ENCODE results near the gene PKNOX1. TPM values are rescaled to one million over a fixed set of nuclear protein-coding genes. Genes with fewer than 3 reads are reported as not detected.
"Not testable (repeated sequence)": the region's sequence is repeated elsewhere in the genome, so short reads cannot be mapped to it uniquely, and the experiment has no call there.

The PKNOX1 gene
- total RNA-seq, 1 donor from 2014 or later, result 17.5 TPM

- DNase-seq, result no peak
- no peak for TF ChIP-seq CTCF (IDR thresholded peaks at IDR 0.05)
- peaks cover 4% of the 10 kb centered on the region for H3K4me1 ChIP-seq
Observed at GRCh38 chr21:42986125-42986783, 11.9 kb downstream of the PKNOX1 start.

GRCh38 chr21:42988236-42988965, 14.0 kb downstream of the PKNOX1 start:
- H3K36me3 ChIP-seq, result no peaks in the 10 kb centered on the region
- no peak for TF ChIP-seq CTCF (IDR thresholded peaks at IDR 0.05)
- DNase-seq (no peak), ATAC-seq (no peak)
- H3K27ac ChIP-seq, result no peak overlapping the region
- intact Hi-C loops (cut with DNase I), result no loop called here
- no peaks in the 10 kb centered on the region for H3K4me1 ChIP-seq
- H3K9me3 ChIP-seq, result no peaks in the 10 kb centered on the region
- no peak overlapping the region for H3K4me3 ChIP-seq
- H3K27me3 ChIP-seq (ENCODE audit: low read depth), result no peaks in the 10 kb centered on the region

More at GRCh38 chr21:42986125-42986783, 11.9 kb downstream of the PKNOX1 start:
- no peaks in the 10 kb centered on the region for H3K9me3 ChIP-seq
- H3K27ac ChIP-seq, result no peak overlapping the region
- no peak for ATAC-seq
- no peak overlapping the region for H3K4me3 ChIP-seq
- intact Hi-C loops (cut with DNase I), result no loop called here
- H3K27me3 ChIP-seq (ENCODE audit: low read depth), result no peaks in the 10 kb centered on the region
- H3K36me3 ChIP-seq, result no peaks in the 10 kb centered on the region

GRCh38 chr21:42989370-42989769, 15.0 kb downstream of the PKNOX1 start:
- DNase-seq; H3K4me1 ChIP-seq; H3K36me3 ChIP-seq; H3K9me3 ChIP-seq; H3K27me3 ChIP-seq (ENCODE audit: low read depth); H3K27ac ChIP-seq; intact Hi-C loops (cut with DNase I); H3K4me3 ChIP-seq; ATAC-seq: not testable (repeated sequence)

DNA sequence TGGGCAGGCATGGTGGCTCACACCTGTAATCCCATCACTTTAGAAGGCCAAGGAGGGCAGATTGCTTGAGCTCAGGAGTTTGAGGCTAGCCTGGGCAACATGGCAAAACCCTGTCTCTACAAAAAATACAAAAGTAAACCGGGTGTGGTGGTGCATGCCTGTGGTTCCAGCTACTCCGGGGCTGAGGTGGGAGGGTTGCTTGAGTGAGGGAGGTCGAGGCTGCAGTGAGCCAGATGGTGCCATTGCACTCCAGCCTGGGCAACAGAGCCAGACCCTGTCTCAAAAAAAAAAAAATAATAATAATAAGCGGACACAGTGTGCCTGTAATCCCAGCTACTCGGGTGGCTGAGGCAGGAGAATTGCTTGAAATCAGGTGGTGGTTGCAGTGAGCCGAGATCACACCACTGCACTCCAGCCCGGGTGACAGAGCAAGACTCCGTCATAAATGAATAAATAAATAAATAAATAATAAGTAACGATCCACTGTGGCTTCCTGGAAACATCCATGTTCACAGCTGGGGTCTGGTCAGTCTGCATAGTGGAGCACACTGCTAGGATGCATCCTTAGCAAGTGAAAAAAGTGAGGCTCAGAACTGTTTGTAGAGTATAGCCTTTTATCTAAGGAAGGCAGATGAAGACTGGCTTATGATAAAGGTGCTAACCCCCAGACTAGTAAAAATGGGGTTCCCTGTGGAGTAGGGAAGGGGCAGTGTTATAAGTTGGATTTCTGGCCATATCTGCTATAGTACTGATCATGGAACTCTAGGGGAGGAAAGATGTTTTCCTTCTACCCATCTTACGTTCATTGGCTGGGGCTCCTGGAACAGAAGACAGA, 15.7 kb downstream of the PKNOX1 start:
- H3K4me3 ChIP-seq, result no peak overlapping the region
- DNase-seq, result no peak
- no peak overlapping the region for H3K27ac ChIP-seq
- H3K9me3 ChIP-seq, result no peaks in the 10 kb centered on the region
- ATAC-seq, result no peak
- no peak for TF ChIP-seq CTCF (IDR thresholded peaks at IDR 0.05)
- intact Hi-C loops (cut with DNase I), result no loop called here
- no peaks in the 10 kb centered on the region for H3K36me3 ChIP-seq
- H3K27me3 ChIP-seq (ENCODE audit: low read depth), result no peaks in the 10 kb centered on the region
- no peaks in the 10 kb centered on the region for H3K4me1 ChIP-seq

DNA sequence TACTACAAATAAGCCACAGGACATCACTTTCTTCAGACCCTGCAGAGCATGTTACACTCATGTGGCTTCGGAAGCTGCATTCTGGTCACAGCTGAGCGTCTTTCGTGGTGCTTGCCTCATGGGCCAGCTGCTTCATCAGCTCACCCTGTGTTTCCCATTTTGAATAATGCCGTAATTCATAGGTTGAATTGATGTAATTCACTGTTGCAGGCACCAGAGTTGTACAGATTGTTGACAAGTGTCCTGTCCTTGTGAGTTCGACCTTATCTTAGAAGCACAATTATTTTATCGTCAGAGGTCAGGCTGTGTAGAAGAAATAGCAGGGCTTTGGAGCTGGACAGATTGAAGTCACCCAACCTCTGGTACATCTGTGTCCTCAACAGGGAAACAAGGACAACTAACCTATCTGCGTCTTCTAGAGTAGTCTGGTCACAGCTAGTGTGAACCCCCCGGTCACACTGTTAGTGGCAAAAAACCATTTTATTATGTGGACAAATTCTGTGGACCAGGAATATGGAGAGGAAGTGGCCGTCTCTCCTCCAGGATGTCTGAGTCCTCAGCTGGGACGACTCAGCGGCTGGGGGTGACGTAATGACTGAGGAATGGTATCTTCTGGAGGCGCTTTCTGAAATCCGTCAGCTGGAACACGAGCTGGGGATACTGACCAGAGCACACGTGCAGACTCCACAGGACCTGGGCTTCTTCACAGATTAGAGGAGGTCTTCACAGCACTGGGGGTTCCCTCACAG, 17.8 kb downstream of the PKNOX1 start:
- DNase-seq (peak; percentile 56), ATAC-seq (peak; percentile 65 to 77)
- Histone ChIP-seq H3K27ac (peak overlapping the region; percentile 62), H3K36me3 (no peaks in the 10 kb centered on the region), H3K27me3 (ENCODE audit: low read depth) (no peaks in the 10 kb centered on the region), H3K4me1 (no peaks in the 10 kb centered on the region), H3K9me3 (no peaks in the 10 kb centered on the region), H3K4me3 (no peak overlapping the region)
- intact Hi-C loops (cut with DNase I), result no loop called here
- no peak for TF ChIP-seq CTCF (IDR thresholded peaks at IDR 0.05)

All from lower lobe of right lung (tissue), 2 donors.